Ovary (tissue), 3 donors: Measurements from ENCODE around the gene PRR30.

Source experiments
- CTCF ChIP-seq, 3 donors: fragments of 450-650 bp in 2 of 3; fragments of 200-600 bp in 1 of 3; IDR thresholded peaks; one replicate each; pipeline versions ENCODE4 v1.5.1 to v1.8.0; 2016 to 2022; ENCODE audit warnings: antibody characterized with exemption in 3 of 3, mild to moderate bottlenecking in 1 of 3
- POLR2A ChIP-seq: fragments of 450-650 bp; IDR thresholded peaks from one replicate; pipeline ENCODE4 v1.6.1; 2017; ENCODE audit warnings: antibody characterized with exemption, mild to moderate bottlenecking, moderate library complexity
- donor health status: DM: no; HTN: no; CAD: no.

- TF ChIP-seq CTCF (IDR thresholded peaks at IDR 0.05) (no peak), POLR2A (no peak)
Measured at GRCh38 chr2:27177441-27178351, 38.5 kb upstream of the PRR30 start.
